A549 (cell line): ENCODE results near the gene FCRL1. TPM values are rescaled to one million over a fixed set of nuclear protein-coding genes. Genes with fewer than 3 reads are reported as not detected.

Experiments
- ATAC-seq, 2 experiments: fragments of 200-7000 bp in 1 of 2; fragments of >200 bp in 1 of 2; cut with Nextera tagmentation in 1 of 2; cut with Tn5 transposase in 1 of 2; 3 replicates each; pipeline versions ENCODE4 v1.8.0 to v1.9.1; 2018 to 2020; ENCODE audit warnings: mild to moderate bottlenecking in 1 of 2, moderate library complexity in 1 of 2
- CTCF ChIA-PET: fragments of 300-600 bp; sonication (Branson Sonifier 250); formaldehyde crosslinking; extraction: SDS; loops from one replicate; lab custom pipeline; 2021; ENCODE audit warnings: antibody characterized with exemption, inconsistent platforms; lab: Yijun Ruan, JAX
- POLR2A ChIA-PET: fragments of 350-600 bp; formaldehyde crosslinking; extraction: SDS; loops from one replicate; lab custom pipeline; 2021; ENCODE audit warnings: antibody characterized with exemption, inconsistent platforms; lab: Yijun Ruan, JAX
- DNase-seq, 2 experiments: peaks; one replicate each; pipeline versions ENCODE4 v3.0.0 to v3.0.0-alpha.2; 2011 to 2016; ENCODE audit warnings: low read depth in 1 of 2, low spot score in 1 of 2
- FAIRE-seq: peaks from 2 replicates; lab custom pipeline; 2011; peaks lifted over from hg19 to GRCh38; lab: Jason Lieb, UNC
- H3K27ac ChIP-seq, 2 experiments: fragments of >200 bp; sonication (Bioruptor Twin); formaldehyde crosslinking; 3 replicates each; pipeline ENCODE4 v1.5.1; 2016 to 2017
- H3K4me1 ChIP-seq: fragments of >200 bp; sonication (Bioruptor Twin); formaldehyde crosslinking; 3 replicates; pipeline ENCODE4 v1.6.1; 2016
- H3K4me2 ChIP-seq: fragments of >200 bp; sonication (Bioruptor Twin); formaldehyde crosslinking; 3 replicates; pipeline ENCODE4 v1.6.1; 2016
- H3K4me3 ChIP-seq: fragments of >200 bp; sonication (Bioruptor Twin); formaldehyde crosslinking; 3 replicates; pipeline ENCODE4 v1.5.1; 2016
- H3K9me3 ChIP-seq: fragments of >200 bp; sonication (Bioruptor Twin); formaldehyde crosslinking; 3 replicates; pipeline ENCODE4 v1.6.1; 2016
- BHLHE40 ChIP-seq: IDR thresholded peaks from 2 replicates; pipeline ENCODE4 v1.6.1; 2012; ENCODE audit warnings: low read depth, low read length, inconsistent platforms
- CBX8 ChIP-seq: fragments of 200-600 bp; sonication (generic); IDR thresholded peaks from 2 replicates; pipeline ENCODE4 v1.6.1; 2016
- CHD4 ChIP-seq: fragments of 200-600 bp; sonication (generic); IDR thresholded peaks from 2 replicates; pipeline ENCODE4 v1.6.1; 2016; ENCODE audit warnings: antibody characterized with exemption, mild to moderate bottlenecking, borderline replicate concordance
- EHF ChIP-seq: fragments of 250-450 bp; sonication (Bioruptor Pico); IDR thresholded peaks from 2 replicates; pipeline ENCODE4 v1.5.0; 2020; ENCODE audit warnings: mild to moderate bottlenecking
- EHMT2 ChIP-seq: fragments of 200-600 bp; sonication (generic); IDR thresholded peaks from 2 replicates; pipeline ENCODE4 v1.6.1; 2016; ENCODE audit warnings: antibody characterized with exemption, low read depth, mild to moderate bottlenecking, moderate library complexity
- ESRRA ChIP-seq: fragments of 150-350 bp; IDR thresholded peaks from 2 replicates; pipeline ENCODE4 v1.6.1; 2014; ENCODE audit warnings: mild to moderate bottlenecking, low read length, borderline replicate concordance
- FOSB ChIP-seq: fragments of 250-450 bp; sonication (Bioruptor Pico); IDR thresholded peaks from 2 replicates; pipeline ENCODE4 v1.5.0; 2020; ENCODE audit warnings: mild to moderate bottlenecking, moderate library complexity
- GATA3 ChIP-seq: IDR thresholded peaks from 2 replicates; pipeline ENCODE4 v1.6.1; 2012; ENCODE audit warnings: borderline replicate concordance
- HEYL ChIP-seq: fragments of 250-450 bp; sonication (Bioruptor Pico); IDR thresholded peaks from 2 replicates; pipeline ENCODE4 v1.8.0; 2021; ENCODE audit warnings: mild to moderate bottlenecking, moderate library complexity
- HOXB5 ChIP-seq: fragments of 250-450 bp; sonication (Bioruptor Pico); IDR thresholded peaks from 2 replicates; pipeline ENCODE4 v1.5.0; 2020; ENCODE audit warnings: mild to moderate bottlenecking, moderate library complexity
- KDM5A ChIP-seq: fragments of 200-600 bp; sonication (generic); IDR thresholded peaks from 2 replicates; pipeline ENCODE4 v1.6.1; 2016; ENCODE audit warnings: antibody characterized with exemption, mild to moderate bottlenecking
- MYC ChIP-seq: IDR thresholded peaks from 2 replicates; pipeline ENCODE4 v1.6.1; 2012; ENCODE audit warnings: mild to moderate bottlenecking, inconsistent platforms, low read length, improper control_type of control experiment, borderline replicate concordance
- POLR2A ChIP-seq: IDR thresholded peaks from 2 replicates; pipeline ENCODE4 v1.6.1; 2012; ENCODE audit warnings: mild to moderate bottlenecking, low read length
- RARB ChIP-seq: fragments of 250-450 bp; sonication (Bioruptor Pico); IDR thresholded peaks from 2 replicates; pipeline ENCODE4 v1.8.0; 2021; ENCODE audit warnings: mild to moderate bottlenecking, moderate library complexity
- RFX5 ChIP-seq: fragments of 450-650 bp; IDR thresholded peaks from 2 replicates; pipeline ENCODE4 v1.7.1; 2014; ENCODE audit warnings: antibody characterized with exemption, mild to moderate bottlenecking, moderate library complexity
- RNF2 ChIP-seq: fragments of 200-600 bp; sonication (generic); IDR thresholded peaks from 2 replicates; pipeline ENCODE4 v1.6.1; 2016; ENCODE audit warnings: low read depth, mild to moderate bottlenecking, antibody characterized with exemption, moderate library complexity, borderline replicate concordance
- SMC3 ChIP-seq: fragments of >200 bp; sonication (Bioruptor Twin); formaldehyde crosslinking; IDR thresholded peaks from 3 replicates; pipeline ENCODE4 v1.6.1; 2018; ENCODE audit warnings: inconsistent platforms
- SREBF2 ChIP-seq: fragments of 450-650 bp; IDR thresholded peaks from 2 replicates; pipeline ENCODE4 v1.6.1; 2014; ENCODE audit warnings: mild to moderate bottlenecking, moderate library complexity
- ZC3H11A ChIP-seq: fragments of 450-650 bp; IDR thresholded peaks from 2 replicates; pipeline ENCODE4 v1.6.1; 2014; ENCODE audit warnings: antibody characterized with exemption, mild to moderate bottlenecking
- ZFP36 ChIP-seq: fragments of 450-650 bp; IDR thresholded peaks from 2 replicates; pipeline ENCODE4 v1.6.1; 2014; ENCODE audit warnings: borderline replicate concordance; ENCODE audit not compliant: partially characterized antibody
- ZNF302 ChIP-seq: fragments of 250-450 bp; sonication (Bioruptor Pico); IDR thresholded peaks from 2 replicates; pipeline ENCODE4 v1.9.0; 2021; ENCODE audit warnings: inconsistent platforms, mild to moderate bottlenecking, moderate library complexity
- WGBS: methylation state at CpG from one replicate; pipeline ENCODE4 v1.1.6; 2017; ENCODE audit errors: missing lambda C conversion rate; 5-methylcytosine and 5-hydroxymethylcytosine counted together
- polyA plus RNA-seq, 4 experiments: library from polyadenylated mRNA; depleted of rRNA in 3 of 4; stranded (reverse); fragments of >200 nt; fragmentation: RNase III in 1 of 4; extraction: RNeasy Plus Mini Kit Qiagen cat#74134 plus additional on column Dnase treatment in 1 of 4; gene quantifications; 2 replicates in 3 of 4; 3 replicates in 1 of 4; pipeline ENCODE4 v1.2.3, GENCODE V29; 2011 to 2017
- TF ChIP-seq, protein P1 (sequence below): fragments of 250-450 bp; sonication (Bioruptor Pico); IDR thresholded peaks from 2 replicates; pipeline ENCODE4 v1.5.0; 2020; ENCODE audit warnings: low read depth, mild to moderate bottlenecking, moderate library complexity
- TF ChIP-seq, protein P2 (sequence below): fragments of 450-650 bp; IDR thresholded peaks from 2 replicates; pipeline ENCODE4 v1.6.1; 2014; ENCODE audit warnings: antibody characterized with exemption
- TF ChIP-seq, protein P3 (sequence below): fragments of >200 bp; sonication (Bioruptor Twin); formaldehyde crosslinking; IDR thresholded peaks from 3 replicates; pipeline ENCODE4 v1.6.1; 2016
- TF ChIP-seq, protein P4 (sequence below): IDR thresholded peaks from 2 replicates; pipeline ENCODE4 v1.6.1; 2012; ENCODE audit warnings: low read depth, borderline replicate concordance
- TF ChIP-seq, protein P5 (sequence below): IDR thresholded peaks from 2 replicates; pipeline ENCODE4 v1.6.1; 2012
- TF ChIP-seq, protein P6 (sequence below): IDR thresholded peaks from 2 replicates; pipeline ENCODE4 v1.6.1; 2012
- TF ChIP-seq, protein P7 (sequence below): fragments of 200-600 bp; sonication (generic); IDR thresholded peaks from 2 replicates; pipeline ENCODE4 v1.6.1; 2016; ENCODE audit warnings: antibody characterized with exemption, mild to moderate bottlenecking, moderate library complexity

FCRL1 gene
- polyA plus RNA-seq, 2 of the 4 experiments (the other 2 are of a cell fraction), result not detected

DNA sequence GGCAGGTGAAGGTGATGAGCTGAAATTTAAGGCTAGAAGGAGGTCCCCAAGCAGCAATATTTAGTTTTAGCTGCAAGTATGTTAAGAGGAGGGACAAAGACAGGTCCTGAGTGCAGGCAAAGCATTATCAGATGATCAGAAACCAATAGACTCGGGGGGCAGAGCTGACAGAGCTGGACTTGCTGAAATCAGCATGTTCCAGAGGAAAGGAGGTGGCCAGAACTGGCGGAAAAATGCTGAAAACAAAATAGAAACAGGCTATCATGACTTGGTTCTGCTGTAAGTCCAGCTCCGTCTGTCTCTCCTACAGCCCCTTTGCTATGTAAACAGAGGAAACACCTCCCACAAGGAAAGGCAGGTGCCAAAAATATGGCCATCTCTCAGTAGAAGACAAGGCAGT is 21.8 kb upstream of the FCRL1 start, which contains the start of gene CD5L (continued):
- no peak for TF ChIP-seq BHLHE40

DNA sequence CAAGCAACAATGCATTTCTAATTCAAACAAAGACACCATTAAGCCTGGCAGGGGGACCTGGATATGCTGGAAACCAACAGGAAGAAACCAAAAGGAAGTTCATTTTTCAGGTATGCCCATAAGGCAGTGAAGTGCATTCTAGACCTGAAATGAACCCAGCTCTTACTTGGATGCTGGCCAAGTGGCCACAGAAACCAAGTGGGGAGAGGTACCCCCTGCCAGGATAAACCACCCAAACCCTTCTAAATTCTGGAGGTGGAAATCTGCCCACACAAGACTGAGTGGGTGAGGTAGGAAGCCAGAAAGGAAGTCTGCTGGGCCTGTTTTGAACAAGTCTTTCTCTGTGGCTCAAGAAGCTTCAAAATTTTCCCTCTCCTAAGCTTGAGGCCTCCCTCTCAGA is 19.0 kb upstream of the FCRL1 start:
- Histone ChIP-seq H3K4me3 (no peak overlapping the region), H3K4me1 (no peaks in the 10 kb centered on the region), H3K4me2 (no peak overlapping the region), H3K9me3 (no peaks in the 10 kb centered on the region), H3K27ac (no peak overlapping the region)
- CTCF ChIA-PET, result no interaction called here
- ATAC-seq (no peak), DNase-seq (no peak), FAIRE-seq (no peak)
- POLR2A ChIA-PET, result no interaction called here
- TF ChIP-seq HEYL, result no peak
- TF ChIP-seq, protein P1, sequence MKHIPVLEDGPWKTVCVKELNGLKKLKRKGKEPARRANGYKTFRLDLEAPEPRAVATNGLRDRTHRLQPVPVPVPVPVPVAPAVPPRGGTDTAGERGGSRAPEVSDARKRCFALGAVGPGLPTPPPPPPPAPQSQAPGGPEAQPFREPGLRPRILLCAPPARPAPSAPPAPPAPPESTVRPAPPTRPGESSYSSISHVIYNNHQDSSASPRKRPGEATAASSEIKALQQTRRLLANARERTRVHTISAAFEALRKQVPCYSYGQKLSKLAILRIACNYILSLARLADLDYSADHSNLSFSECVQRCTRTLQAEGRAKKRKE (CRISPR knock-in tag), result no peak
- no peak for TF ChIP-seq RNF2
- TF ChIP-seq KDM5A, result no peak
- no peak for TF ChIP-seq SMC3
- TF ChIP-seq EHMT2, result no peak
- TF ChIP-seq CHD4, result no peak
- TF ChIP-seq, protein P2, sequence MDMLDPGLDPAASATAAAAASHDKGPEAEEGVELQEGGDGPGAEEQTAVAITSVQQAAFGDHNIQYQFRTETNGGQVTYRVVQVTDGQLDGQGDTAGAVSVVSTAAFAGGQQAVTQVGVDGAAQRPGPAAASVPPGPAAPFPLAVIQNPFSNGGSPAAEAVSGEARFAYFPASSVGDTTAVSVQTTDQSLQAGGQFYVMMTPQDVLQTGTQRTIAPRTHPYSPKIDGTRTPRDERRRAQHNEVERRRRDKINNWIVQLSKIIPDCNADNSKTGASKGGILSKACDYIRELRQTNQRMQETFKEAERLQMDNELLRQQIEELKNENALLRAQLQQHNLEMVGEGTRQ, result no peak
- TF ChIP-seq MYC, result no peak
- no peak for TF ChIP-seq ZC3H11A
- TF ChIP-seq ZFP36, result no peak
- TF ChIP-seq FOSB (CRISPR knock-in tag), result no peak
- no peak for TF ChIP-seq ZNF302 (CRISPR knock-in tag)
- TF ChIP-seq ESRRA, result no peak
- TF ChIP-seq, protein P3, sequence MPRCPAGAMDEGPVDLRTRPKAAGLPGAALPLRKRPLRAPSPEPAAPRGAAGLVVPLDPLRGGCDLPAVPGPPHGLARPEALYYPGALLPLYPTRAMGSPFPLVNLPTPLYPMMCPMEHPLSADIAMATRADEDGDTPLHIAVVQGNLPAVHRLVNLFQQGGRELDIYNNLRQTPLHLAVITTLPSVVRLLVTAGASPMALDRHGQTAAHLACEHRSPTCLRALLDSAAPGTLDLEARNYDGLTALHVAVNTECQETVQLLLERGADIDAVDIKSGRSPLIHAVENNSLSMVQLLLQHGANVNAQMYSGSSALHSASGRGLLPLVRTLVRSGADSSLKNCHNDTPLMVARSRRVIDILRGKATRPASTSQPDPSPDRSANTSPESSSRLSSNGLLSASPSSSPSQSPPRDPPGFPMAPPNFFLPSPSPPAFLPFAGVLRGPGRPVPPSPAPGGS, result no peak
- TF ChIP-seq, protein P4, sequence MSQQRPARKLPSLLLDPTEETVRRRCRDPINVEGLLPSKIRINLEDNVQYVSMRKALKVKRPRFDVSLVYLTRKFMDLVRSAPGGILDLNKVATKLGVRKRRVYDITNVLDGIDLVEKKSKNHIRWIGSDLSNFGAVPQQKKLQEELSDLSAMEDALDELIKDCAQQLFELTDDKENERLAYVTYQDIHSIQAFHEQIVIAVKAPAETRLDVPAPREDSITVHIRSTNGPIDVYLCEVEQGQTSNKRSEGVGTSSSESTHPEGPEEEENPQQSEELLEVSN, result no peak
- TF ChIP-seq RARB (CRISPR knock-in tag), result no peak
- no peak for TF ChIP-seq EHF (CRISPR knock-in tag)
- TF ChIP-seq POLR2A, result no peak

DNA sequence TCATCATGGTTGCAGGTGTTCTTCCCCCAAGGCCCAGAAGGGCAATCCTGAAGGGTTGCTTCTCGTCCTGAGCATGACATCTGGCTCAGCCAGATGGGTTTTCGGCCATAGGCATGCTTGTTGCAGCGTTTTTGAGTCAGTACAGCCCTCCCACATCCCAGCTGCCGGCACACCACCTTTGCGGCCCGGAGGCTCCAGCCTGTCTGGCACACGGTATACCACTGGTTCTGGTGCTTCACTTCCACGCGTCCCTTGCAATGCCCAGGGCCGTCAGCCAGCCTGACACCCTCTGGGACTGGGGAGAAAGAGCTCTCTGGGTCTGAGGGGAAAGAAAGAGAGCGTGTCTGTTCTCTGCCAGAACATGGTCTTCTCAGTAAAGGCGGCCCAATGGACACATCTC is 14.5 kb upstream of the FCRL1 start:
- H3K9me3 ChIP-seq, result no peaks in the 10 kb centered on the region
- 4% methylated on average over 6 of the region's 12 CpGs for WGBS
- ChIA-PET POLR2A (no interaction called here), CTCF (no interaction called here)
- H3K4me3 ChIP-seq, result no peak overlapping the region
- H3K4me2 ChIP-seq, result no peak overlapping the region
- H3K4me1 ChIP-seq, result no peaks in the 10 kb centered on the region
- no peak for DNase-seq
- no peak overlapping the region for H3K27ac ChIP-seq
- no peak for FAIRE-seq
- ATAC-seq, result no peak
- no peak for TF ChIP-seq CBX8
- no peak for TF ChIP-seq ZC3H11A
- TF ChIP-seq, protein P5, sequence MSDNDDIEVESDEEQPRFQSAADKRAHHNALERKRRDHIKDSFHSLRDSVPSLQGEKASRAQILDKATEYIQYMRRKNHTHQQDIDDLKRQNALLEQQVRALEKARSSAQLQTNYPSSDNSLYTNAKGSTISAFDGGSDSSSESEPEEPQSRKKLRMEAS, result no peak
- TF ChIP-seq HEYL, result no peak
- TF ChIP-seq, protein P6, sequence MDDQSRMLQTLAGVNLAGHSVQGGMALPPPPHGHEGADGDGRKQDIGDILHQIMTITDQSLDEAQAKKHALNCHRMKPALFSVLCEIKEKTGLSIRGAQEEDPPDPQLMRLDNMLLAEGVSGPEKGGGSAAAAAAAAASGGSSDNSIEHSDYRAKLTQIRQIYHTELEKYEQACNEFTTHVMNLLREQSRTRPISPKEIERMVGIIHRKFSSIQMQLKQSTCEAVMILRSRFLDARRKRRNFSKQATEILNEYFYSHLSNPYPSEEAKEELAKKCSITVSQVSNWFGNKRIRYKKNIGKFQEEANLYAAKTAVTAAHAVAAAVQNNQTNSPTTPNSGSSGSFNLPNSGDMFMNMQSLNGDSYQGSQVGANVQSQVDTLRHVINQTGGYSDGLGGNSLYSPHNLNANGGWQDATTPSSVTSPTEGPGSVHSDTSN, result no peak
- no peak for TF ChIP-seq HOXB5 (CRISPR knock-in tag)
- TF ChIP-seq GATA3, result no peak
- no peak for TF ChIP-seq SREBF2
- TF ChIP-seq, protein P3, result no peak
- TF ChIP-seq ZNF302 (CRISPR knock-in tag), result no peak
- TF ChIP-seq, protein P7, sequence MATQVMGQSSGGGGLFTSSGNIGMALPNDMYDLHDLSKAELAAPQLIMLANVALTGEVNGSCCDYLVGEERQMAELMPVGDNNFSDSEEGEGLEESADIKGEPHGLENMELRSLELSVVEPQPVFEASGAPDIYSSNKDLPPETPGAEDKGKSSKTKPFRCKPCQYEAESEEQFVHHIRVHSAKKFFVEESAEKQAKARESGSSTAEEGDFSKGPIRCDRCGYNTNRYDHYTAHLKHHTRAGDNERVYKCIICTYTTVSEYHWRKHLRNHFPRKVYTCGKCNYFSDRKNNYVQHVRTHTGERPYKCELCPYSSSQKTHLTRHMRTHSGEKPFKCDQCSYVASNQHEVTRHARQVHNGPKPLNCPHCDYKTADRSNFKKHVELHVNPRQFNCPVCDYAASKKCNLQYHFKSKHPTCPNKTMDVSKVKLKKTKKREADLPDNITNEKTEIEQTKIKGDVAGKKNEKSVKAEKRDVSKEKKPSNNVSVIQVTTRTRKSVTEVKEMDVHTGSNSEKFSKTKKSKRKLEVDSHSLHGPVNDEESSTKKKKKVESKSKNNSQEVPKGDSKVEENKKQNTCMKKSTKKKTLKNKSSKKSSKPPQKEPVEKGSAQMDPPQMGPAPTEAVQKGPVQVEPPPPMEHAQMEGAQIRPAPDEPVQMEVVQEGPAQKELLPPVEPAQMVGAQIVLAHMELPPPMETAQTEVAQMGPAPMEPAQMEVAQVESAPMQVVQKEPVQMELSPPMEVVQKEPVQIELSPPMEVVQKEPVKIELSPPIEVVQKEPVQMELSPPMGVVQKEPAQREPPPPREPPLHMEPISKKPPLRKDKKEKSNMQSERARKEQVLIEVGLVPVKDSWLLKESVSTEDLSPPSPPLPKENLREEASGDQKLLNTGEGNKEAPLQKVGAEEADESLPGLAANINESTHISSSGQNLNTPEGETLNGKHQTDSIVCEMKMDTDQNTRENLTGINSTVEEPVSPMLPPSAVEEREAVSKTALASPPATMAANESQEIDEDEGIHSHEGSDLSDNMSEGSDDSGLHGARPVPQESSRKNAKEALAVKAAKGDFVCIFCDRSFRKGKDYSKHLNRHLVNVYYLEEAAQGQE, result no peak
- TF ChIP-seq RFX5, result no peak
- TF ChIP-seq SMC3, result no peak
- no peak for TF ChIP-seq BHLHE40
- TF ChIP-seq POLR2A, result no peak
